A549 (cell line): ENCODE results near the gene VLDLR. TPM values are rescaled to one million over a fixed set of nuclear protein-coding genes. Genes with fewer than 3 reads are reported as not detected.

Experiments used
- ATAC-seq, 2 experiments: fragments of 200-7000 bp in 1 of 2; fragments of >200 bp in 1 of 2; cut with Nextera tagmentation in 1 of 2; cut with Tn5 transposase in 1 of 2; 3 replicates each; pipeline versions ENCODE4 v1.8.0 to v1.9.1; 2018 to 2020; ENCODE audit warnings: mild to moderate bottlenecking in 1 of 2, moderate library complexity in 1 of 2
- CTCF ChIA-PET: fragments of 300-600 bp; sonication (Branson Sonifier 250); formaldehyde crosslinking; extraction: SDS; loops from one replicate; lab custom pipeline; 2021; ENCODE audit warnings: antibody characterized with exemption, inconsistent platforms; lab: Yijun Ruan, JAX
- POLR2A ChIA-PET: fragments of 350-600 bp; formaldehyde crosslinking; extraction: SDS; loops from one replicate; lab custom pipeline; 2021; ENCODE audit warnings: antibody characterized with exemption, inconsistent platforms; lab: Yijun Ruan, JAX
- DNase-seq, 2 experiments: peaks; one replicate each; pipeline versions ENCODE4 v3.0.0 to v3.0.0-alpha.2; 2011 to 2016; ENCODE audit warnings: low read depth in 1 of 2, low spot score in 1 of 2
- FAIRE-seq: peaks from 2 replicates; lab custom pipeline; 2011; peaks lifted over from hg19 to GRCh38; lab: Jason Lieb, UNC
- H3K27ac ChIP-seq, 2 experiments: fragments of >200 bp; sonication (Bioruptor Twin); formaldehyde crosslinking; 3 replicates each; pipeline ENCODE4 v1.5.1; 2016 to 2017
- H3K4me1 ChIP-seq: fragments of >200 bp; sonication (Bioruptor Twin); formaldehyde crosslinking; 3 replicates; pipeline ENCODE4 v1.6.1; 2016
- H3K4me2 ChIP-seq: fragments of >200 bp; sonication (Bioruptor Twin); formaldehyde crosslinking; 3 replicates; pipeline ENCODE4 v1.6.1; 2016
- H3K4me3 ChIP-seq: fragments of >200 bp; sonication (Bioruptor Twin); formaldehyde crosslinking; 3 replicates; pipeline ENCODE4 v1.5.1; 2016
- H3K9me3 ChIP-seq: fragments of >200 bp; sonication (Bioruptor Twin); formaldehyde crosslinking; 3 replicates; pipeline ENCODE4 v1.6.1; 2016
- BHLHE40 ChIP-seq: IDR thresholded peaks from 2 replicates; pipeline ENCODE4 v1.6.1; 2012; ENCODE audit warnings: low read depth, low read length, inconsistent platforms
- CBX2 ChIP-seq: fragments of 200-600 bp; sonication (generic); IDR thresholded peaks from 2 replicates; pipeline ENCODE4 v1.6.1; 2016; ENCODE audit warnings: low read depth, mild to moderate bottlenecking, borderline replicate concordance
- CEBPB ChIP-seq, 2 experiments: fragments of >200 bp in 1 of 2; sonication (Bioruptor Twin) in 1 of 2; formaldehyde crosslinking in 1 of 2; IDR thresholded peaks; 2 replicates each; pipeline ENCODE4 v1.6.1; 2012 to 2016
- EHF ChIP-seq: fragments of 250-450 bp; sonication (Bioruptor Pico); IDR thresholded peaks from 2 replicates; pipeline ENCODE4 v1.5.0; 2020; ENCODE audit warnings: mild to moderate bottlenecking
- EHMT2 ChIP-seq: fragments of 200-600 bp; sonication (generic); IDR thresholded peaks from 2 replicates; pipeline ENCODE4 v1.6.1; 2016; ENCODE audit warnings: antibody characterized with exemption, low read depth, mild to moderate bottlenecking, moderate library complexity
- FOSB ChIP-seq: fragments of 250-450 bp; sonication (Bioruptor Pico); IDR thresholded peaks from 2 replicates; pipeline ENCODE4 v1.5.0; 2020; ENCODE audit warnings: mild to moderate bottlenecking, moderate library complexity
- FOSL2 ChIP-seq, 2 experiments: fragments of 450-650 bp in 1 of 2; fragments of >200 bp in 1 of 2; sonication (Bioruptor Twin) in 1 of 2; formaldehyde crosslinking; IDR thresholded peaks; 2 replicates each; pipeline versions ENCODE4 v1.5.0 to v1.6.1; 2016 to 2020; ENCODE audit warnings: mild to moderate bottlenecking in 1 of 2, moderate library complexity in 1 of 2
- FOXS1 ChIP-seq: fragments of 250-450 bp; sonication (Bioruptor Pico); IDR thresholded peaks from 2 replicates; pipeline ENCODE4 v1.5.0; 2020; ENCODE audit warnings: mild to moderate bottlenecking, moderate library complexity
- GATA3 ChIP-seq: IDR thresholded peaks from 2 replicates; pipeline ENCODE4 v1.6.1; 2012; ENCODE audit warnings: borderline replicate concordance
- HES2 ChIP-seq: fragments of >200 bp; sonication (Bioruptor Twin); formaldehyde crosslinking; IDR thresholded peaks from 2 replicates; pipeline ENCODE4 v1.6.1; 2016
- HEYL ChIP-seq: fragments of 250-450 bp; sonication (Bioruptor Pico); IDR thresholded peaks from 2 replicates; pipeline ENCODE4 v1.8.0; 2021; ENCODE audit warnings: mild to moderate bottlenecking, moderate library complexity
- JUNB ChIP-seq: fragments of >200 bp; sonication (Bioruptor Twin); formaldehyde crosslinking; IDR thresholded peaks from 2 replicates; pipeline ENCODE4 v1.6.1; 2016
- KDM1A ChIP-seq: fragments of 200-600 bp; sonication (generic); IDR thresholded peaks from 2 replicates; pipeline ENCODE4 v1.6.1; 2016; ENCODE audit warnings: low read depth, mild to moderate bottlenecking
- KDM5A ChIP-seq: fragments of 200-600 bp; sonication (generic); IDR thresholded peaks from 2 replicates; pipeline ENCODE4 v1.6.1; 2016; ENCODE audit warnings: antibody characterized with exemption, mild to moderate bottlenecking
- NPAS2 ChIP-seq: fragments of 250-450 bp; sonication (Bioruptor Pico); IDR thresholded peaks from 2 replicates; pipeline ENCODE4 v1.8.0; 2022; ENCODE audit warnings: mild to moderate bottlenecking, moderate library complexity, borderline replicate concordance
- NR3C1 ChIP-seq: fragments of >200 bp; sonication (Bioruptor Twin); formaldehyde crosslinking; IDR thresholded peaks from 3 replicates; pipeline ENCODE4 v1.6.1; 2017
- POLR2AphosphoS2 ChIP-seq: conservative IDR thresholded peaks from 2 replicates; pipeline ENCODE4 v1.6.1; 2012; ENCODE audit warnings: low read length, improper control_type of control experiment, inconsistent platforms
- RCOR1 ChIP-seq: fragments of 150-350 bp; IDR thresholded peaks from 2 replicates; pipeline ENCODE4 v1.6.1; 2014; ENCODE audit warnings: antibody characterized with exemption, low read length, low read depth
- RNF2 ChIP-seq: fragments of 200-600 bp; sonication (generic); IDR thresholded peaks from 2 replicates; pipeline ENCODE4 v1.6.1; 2016; ENCODE audit warnings: low read depth, mild to moderate bottlenecking, antibody characterized with exemption, moderate library complexity, borderline replicate concordance
- SREBF2 ChIP-seq: fragments of 450-650 bp; IDR thresholded peaks from 2 replicates; pipeline ENCODE4 v1.6.1; 2014; ENCODE audit warnings: mild to moderate bottlenecking, moderate library complexity
- TFCP2L1 ChIP-seq: fragments of 250-450 bp; sonication (Bioruptor Pico); IDR thresholded peaks from 2 replicates; pipeline ENCODE4 v1.5.0; 2021; ENCODE audit warnings: mild to moderate bottlenecking
- ZC3H11A ChIP-seq: fragments of 450-650 bp; IDR thresholded peaks from 2 replicates; pipeline ENCODE4 v1.6.1; 2014; ENCODE audit warnings: antibody characterized with exemption, mild to moderate bottlenecking
- ZNF302 ChIP-seq: fragments of 250-450 bp; sonication (Bioruptor Pico); IDR thresholded peaks from 2 replicates; pipeline ENCODE4 v1.9.0; 2021; ENCODE audit warnings: inconsistent platforms, mild to moderate bottlenecking, moderate library complexity
- ZSCAN20 ChIP-seq: fragments of 250-450 bp; sonication (Bioruptor Pico); IDR thresholded peaks from 2 replicates; pipeline ENCODE4 v1.8.0; 2022; ENCODE audit warnings: mild to moderate bottlenecking, moderate library complexity
- WGBS: methylation state at CpG from one replicate; pipeline ENCODE4 v1.1.6; 2017; ENCODE audit errors: missing lambda C conversion rate; 5-methylcytosine and 5-hydroxymethylcytosine counted together
- polyA plus RNA-seq, 4 experiments: library from polyadenylated mRNA; depleted of rRNA in 3 of 4; stranded (reverse); fragments of >200 nt; fragmentation: RNase III in 1 of 4; extraction: RNeasy Plus Mini Kit Qiagen cat#74134 plus additional on column Dnase treatment in 1 of 4; gene quantifications; 2 replicates in 3 of 4; 3 replicates in 1 of 4; pipeline ENCODE4 v1.2.3, GENCODE V29; 2011 to 2017
- TF ChIP-seq, protein P1 (sequence below): fragments of 150-350 bp; IDR thresholded peaks from 2 replicates; pipeline ENCODE4 v1.6.1; 2014; ENCODE audit warnings: low read depth, mild to moderate bottlenecking, low read length
- TF ChIP-seq, protein P2 (sequence below): fragments of 250-450 bp; sonication (Bioruptor Pico); IDR thresholded peaks from 2 replicates; pipeline ENCODE4 v1.5.0; 2021; ENCODE audit warnings: mild to moderate bottlenecking, moderate library complexity, borderline replicate concordance

The VLDLR gene
- polyA plus RNA-seq, 2 of the 4 experiments (the other 2 are of a cell fraction) = 27.9 to 49.0 TPM

DNA sequence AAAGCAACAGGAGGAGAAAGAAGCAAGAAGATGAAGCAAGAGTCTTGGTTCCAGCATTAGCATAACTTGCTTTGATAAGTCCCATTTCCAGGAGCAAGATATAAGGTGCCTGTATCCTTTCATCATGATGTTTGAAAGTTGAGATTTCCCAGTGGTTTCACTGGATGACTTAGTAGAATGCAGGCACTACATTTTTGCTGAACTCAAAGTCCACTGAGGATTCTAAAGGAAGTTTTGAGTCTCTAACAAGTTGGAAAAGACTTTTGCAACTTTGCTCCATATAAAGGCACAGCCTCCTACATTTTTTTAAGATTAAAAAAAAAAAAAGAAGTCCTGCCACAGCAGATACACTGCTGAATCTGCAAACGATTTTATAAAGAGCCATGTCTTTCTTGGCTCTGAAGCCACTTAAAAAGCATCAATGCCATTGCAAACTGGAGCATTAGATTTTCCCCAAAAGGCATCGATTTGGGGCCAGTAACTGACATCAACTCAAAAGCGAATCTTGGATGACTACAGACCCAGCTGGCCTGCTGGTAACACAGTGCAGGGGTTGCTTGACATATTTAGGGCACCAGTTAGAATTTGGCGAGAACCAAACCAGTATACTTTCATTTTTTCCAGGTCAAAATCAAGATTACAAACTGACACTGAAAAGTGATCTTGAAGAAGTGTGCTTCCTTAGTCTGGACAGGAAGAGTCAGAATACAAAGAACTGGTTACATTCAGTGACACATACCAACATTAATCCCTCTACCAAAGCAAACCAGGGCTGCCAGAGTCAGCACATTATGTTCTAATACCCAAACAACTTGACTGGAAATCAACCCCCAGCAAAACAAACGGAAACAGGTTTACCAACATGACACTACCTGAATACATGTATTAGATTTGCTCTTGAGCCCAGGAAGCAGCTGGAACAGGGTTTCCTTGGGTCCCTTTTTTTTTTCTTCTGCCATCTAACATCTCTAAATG is 56.6 kb downstream of the VLDLR start:
- DNase-seq (no peak), ATAC-seq (no peak), FAIRE-seq (no peak)
- 48% methylated on average over 5 of the region's 5 CpGs for WGBS
- ChIA-PET POLR2A (no interaction called here), CTCF (interaction anchor here (1.3 kb wide), 1 partner anchor 9 kb away, joined by 3 read pairs; no protein-coding TSS in a partner anchor)
- 0 out of 3 replicates have a peak overlapping the region, but pooled peaks have one; percentile 5 for H3K4me2 ChIP-seq
- no peaks in the 10 kb centered on the region for H3K9me3 ChIP-seq
- H3K4me3 ChIP-seq = no peak overlapping the region
- H3K4me1 ChIP-seq = peaks cover 20% of the 10 kb centered on the region; the same call in 2 of the 3 replicates
- TF ChIP-seq EHF (CRISPR knock-in tag) = no peak
- no peak for TF ChIP-seq KDM1A
- no peak for TF ChIP-seq NR3C1
- no peak for TF ChIP-seq EHMT2
- TF ChIP-seq, protein P1, sequence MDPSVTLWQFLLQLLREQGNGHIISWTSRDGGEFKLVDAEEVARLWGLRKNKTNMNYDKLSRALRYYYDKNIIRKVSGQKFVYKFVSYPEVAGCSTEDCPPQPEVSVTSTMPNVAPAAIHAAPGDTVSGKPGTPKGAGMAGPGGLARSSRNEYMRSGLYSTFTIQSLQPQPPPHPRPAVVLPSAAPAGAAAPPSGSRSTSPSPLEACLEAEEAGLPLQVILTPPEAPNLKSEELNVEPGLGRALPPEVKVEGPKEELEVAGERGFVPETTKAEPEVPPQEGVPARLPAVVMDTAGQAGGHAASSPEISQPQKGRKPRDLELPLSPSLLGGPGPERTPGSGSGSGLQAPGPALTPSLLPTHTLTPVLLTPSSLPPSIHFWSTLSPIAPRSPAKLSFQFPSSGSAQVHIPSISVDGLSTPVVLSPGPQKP = no peak
- TF ChIP-seq GATA3 = no peak
- TF ChIP-seq HEYL (CRISPR knock-in tag) = no peak
- TF ChIP-seq ZNF302 (CRISPR knock-in tag) = no peak
- no peak for TF ChIP-seq JUNB
- TF ChIP-seq RNF2 = no peak
- TF ChIP-seq ZSCAN20 (CRISPR knock-in tag) = no peak
- TF ChIP-seq NPAS2 (CRISPR knock-in tag) = no peak
- no peak for TF ChIP-seq SREBF2
- no peak for TF ChIP-seq FOXS1
- no peak for TF ChIP-seq POLR2AphosphoS2
- TF ChIP-seq HES2 = no peak
- H3K27ac ChIP-seq = peak overlapping the region in 1 of 2 experiments; percentile 23; a peak in 1 of 6 replicates

GRCh38 chr9:2679011-2679410 is 57.4 kb downstream of the VLDLR start:
- no peak for FAIRE-seq

More at GRCh38 chr9:2679011-2679410, 57.4 kb downstream of the VLDLR start:
- peaks cover 20% of the 10 kb centered on the region; the same call in 2 of the 3 replicates for H3K4me1 ChIP-seq
- no peak overlapping the region for H3K4me3 ChIP-seq
- no peak overlapping the region for H3K4me2 ChIP-seq
- ATAC-seq (no peak), DNase-seq (no peak)
- no peak for TF ChIP-seq CEBPB (IDR thresholded peaks at IDR 0.05)
- TF ChIP-seq FOSB (CRISPR knock-in tag) = no peak
- TF ChIP-seq BHLHE40 = no peak
- TF ChIP-seq HEYL (CRISPR knock-in tag) = no peak
- TF ChIP-seq, protein P1 = no peak
- TF ChIP-seq NR3C1 = no peak
- no peak for TF ChIP-seq TFCP2L1
- no peak for TF ChIP-seq ZC3H11A
- TF ChIP-seq FOXS1 = no peak
- no peak for TF ChIP-seq CBX2
- TF ChIP-seq FOSL2 (IDR thresholded peaks at IDR 0.05) = no peak
- no peak for TF ChIP-seq FOSL2 (CRISPR knock-in tag; IDR thresholded peaks at IDR 0.05)
- no peak for TF ChIP-seq RCOR1
- TF ChIP-seq KDM5A = no peak
- TF ChIP-seq, protein P2, sequence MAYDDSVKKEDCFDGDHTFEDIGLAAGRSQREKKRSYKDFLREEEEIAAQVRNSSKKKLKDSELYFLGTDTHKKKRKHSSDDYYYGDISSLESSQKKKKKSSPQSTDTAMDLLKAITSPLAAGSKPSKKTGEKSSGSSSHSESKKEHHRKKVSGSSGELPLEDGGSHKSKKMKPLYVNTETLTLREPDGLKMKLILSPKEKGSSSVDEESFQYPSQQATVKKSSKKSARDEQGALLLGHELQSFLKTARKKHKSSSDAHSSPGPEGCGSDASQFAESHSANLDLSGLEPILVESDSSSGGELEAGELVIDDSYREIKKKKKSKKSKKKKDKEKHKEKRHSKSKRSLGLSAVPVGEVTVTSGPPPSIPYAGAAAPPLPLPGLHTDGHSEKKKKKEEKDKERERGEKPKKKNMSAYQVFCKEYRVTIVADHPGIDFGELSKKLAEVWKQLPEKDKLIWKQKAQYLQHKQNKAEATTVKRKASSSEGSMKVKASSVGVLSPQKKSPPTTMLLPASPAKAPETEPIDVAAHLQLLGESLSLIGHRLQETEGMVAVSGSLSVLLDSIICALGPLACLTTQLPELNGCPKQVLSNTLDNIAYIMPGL (CRISPR knock-in tag) = no peak
- CTCF ChIA-PET = interaction anchor here (0.6 kb wide), 1 partner anchor 168 kb away, joined by 3 read pairs; no protein-coding TSS in a partner anchor
- WGBS = 92% methylated on average over 2 of the region's 2 CpGs
- POLR2A ChIA-PET = no interaction called here
- no peaks in the 10 kb centered on the region for H3K9me3 ChIP-seq
- H3K27ac ChIP-seq = no peak overlapping the region
